Activated CD8-positive, alpha-beta memory T cell treated with anti-CD3 and anti-CD28 coated beads, Interleukin-2, amount 50 U/mL, for 1 hour (primary cell): Measurements from ENCODE around the gene TP53.
A peak's percentile ranks its signal among the peaks of the same experiment; 100 is the strongest.
"Not testable (repeated sequence)": the region's sequence is repeated elsewhere in the genome, so short reads cannot be mapped to it uniquely, and the experiment has no call there.

Source experiments
- DNase-seq: peaks from one replicate; pipeline ENCODE4 v3.0.0-alpha.2; 2020; ENCODE audit errors: extremely low read depth

The TP53 gene

GRCh38 chr17:7631398-7632380 is 55.6 kb downstream of the TP53 start:
- DNase-seq: no peak

GRCh38 chr17:7629939-7630571 is 57.2 kb downstream of the TP53 start, which contains the start of gene SHBG:
Gene SHBG, plus strand, starts transcription at chr17:7630135. Its CDS starts 38 bp downstream, at chr17:7630173.
- DNase-seq: no peak

GRCh38 chr17:7627250-7628121 is 59.8 kb downstream of the TP53 start, which contains the start of gene SAT2:
Gene SAT2, minus strand, starts transcription at chr17:7627821. Its CDS starts 186 bp downstream, at chr17:7627635.
- peak; percentile 64 for DNase-seq

- no peak for DNase-seq
These were observed 60.4 kb downstream of the TP53 start for GRCh38 chr17:7626956-7627249.

- no peak for DNase-seq
These were observed 61.0 kb downstream of the TP53 start for GRCh38 chr17:7626307-7626706.

- DNase-seq: not testable (repeated sequence)
These were observed 61.5 kb downstream of the TP53 start for GRCh38 chr17:7625749-7626148.

GRCh38 chr17:7623661-7624060 is 63.6 kb downstream of the TP53 start:
- DNase-seq: no peak

- no peak for DNase-seq
These were observed 66.5 kb downstream of the TP53 start for GRCh38 chr17:7620835-7621234.

- DNase-seq: no peak
These were observed 68.7 kb downstream of the TP53 start for GRCh38 chr17:7618608-7619007.
